GM12891 (cell line): ENCODE measurements around the gene TXNDC2.

Experiments
- PAX5 ChIP-seq: IDR thresholded peaks from 2 replicates; pipeline ENCODE4 v1.6.1; 2011; ENCODE audit warnings: low read length, moderate library complexity, mild to moderate bottlenecking; ENCODE audit not compliant: insufficient read depth, severe bottlenecking
- POLR2A ChIP-seq: IDR thresholded peaks from 2 replicates; pipeline ENCODE4 v1.6.1; 2011; ENCODE audit warnings: low read depth, low read length, control low read depth
- POLR2AphosphoS5 ChIP-seq: IDR thresholded peaks from 2 replicates; pipeline ENCODE4 v1.6.1; 2011; ENCODE audit warnings: low read depth, low read length, control low read depth
- POU2F2 ChIP-seq: IDR thresholded peaks from 2 replicates; pipeline ENCODE4 v1.6.1; 2011; ENCODE audit warnings: low read depth, mild to moderate bottlenecking, control low read depth, low read length, moderate library complexity
- SPI1 ChIP-seq: IDR thresholded peaks from 2 replicates; pipeline ENCODE4 v1.6.1; 2011; ENCODE audit warnings: low read depth, low read length, control low read depth
- TAF1 ChIP-seq: IDR thresholded peaks from 2 replicates; pipeline ENCODE4 v1.6.1; 2011; ENCODE audit warnings: low read depth, low read length, control low read depth

DNA sequence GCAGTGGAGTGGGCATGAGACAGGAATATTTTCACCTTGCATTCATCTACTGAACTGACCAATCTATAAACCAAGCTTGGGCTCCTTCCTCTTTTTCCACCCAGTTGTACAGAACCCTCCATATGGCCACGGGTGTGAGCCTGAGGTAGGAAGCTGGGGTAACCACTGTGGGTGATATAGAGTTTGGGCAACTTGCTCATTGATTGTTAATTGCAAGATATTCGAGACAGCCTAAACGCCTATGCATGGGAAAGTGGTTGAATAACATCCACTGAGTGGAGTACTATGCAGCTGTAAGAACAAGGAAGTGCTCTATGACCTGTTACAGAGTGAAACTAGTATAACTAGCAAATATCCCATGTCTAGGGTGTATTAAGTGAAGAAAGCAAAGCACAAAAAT is 20.7 kb downstream of the TXNDC2 start:
- TF ChIP-seq PAX5 (no peak), POLR2A (no peak), POLR2AphosphoS5 (no peak), SPI1 (0 out of 2 replicates have a peak, but pooled peaks have one; percentile 19), TAF1 (no peak), POU2F2 (no peak)
